ENCODE results near the gene KRTAP19-1.

Gene KRTAP19-1

GRCh38 chr21:30430170-30430655 lies 50.0 kb downstream of the KRTAP19-1 start, which contains the start of gene KRTAP13-4:
Gene KRTAP13-4 (plus strand): TSS chr21:30430220. CDS start chr21:30430276, 56 bp downstream.
- in situ Hi-C loops (cut with MboI; ENCODE audit: low sequenced_read_pairs), result no loop called here
